Measurements from ENCODE around the gene WBP2NL. TPM values are rescaled to one million over a fixed set of nuclear protein-coding genes. Genes with fewer than 3 reads are reported as not detected.

WBP2NL gene
- polyA plus RNA-seq, 1 donor from 2014 or later: not detected

DNA sequence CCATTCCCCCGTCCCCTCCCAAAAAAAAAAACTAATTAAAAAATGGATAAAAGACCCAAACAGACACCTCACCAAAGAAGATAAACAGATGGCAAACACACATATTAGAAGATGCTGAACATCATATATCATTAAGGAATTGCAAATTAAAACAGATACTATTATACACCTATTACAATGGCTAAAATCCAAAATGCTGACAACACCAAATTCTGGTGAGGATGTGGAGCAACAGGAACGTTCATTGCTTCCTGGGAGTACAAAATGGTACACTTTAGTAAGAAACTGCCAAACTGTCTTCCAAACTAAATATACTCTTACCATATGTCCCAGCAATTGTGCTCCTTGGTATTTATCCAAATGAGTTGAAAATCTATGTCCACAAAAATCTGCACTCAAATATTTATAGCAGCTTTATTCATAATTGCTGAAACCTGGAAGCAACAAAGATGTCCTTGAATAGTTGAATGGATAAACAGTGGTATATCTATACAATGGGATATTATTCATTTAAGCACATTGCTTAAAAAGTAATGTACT is 52.1 kb downstream of the WBP2NL start:
- H3F3A ChIP-seq (ENCODE audit: insufficient read depth, low read length, poor library complexity, severe bottlenecking): no peaks in the 10 kb centered on the region
- TF ChIP-seq EZH2 (IDR thresholded peaks at IDR 0.05; ENCODE audit: borderline replicate concordance, insufficient read depth, low read length, poor library complexity, severe bottlenecking) (no peak), RAD21 (conservative IDR thresholded peaks at IDR 0.05) (no peak), MXI1 (conservative IDR thresholded peaks at IDR 0.05; ENCODE audit: poor library complexity, severe bottlenecking) (no peak), POLR2AphosphoS5 (IDR thresholded peaks at IDR 0.05) (no peak), EP300 (conservative IDR thresholded peaks at IDR 0.05; ENCODE audit: poor library complexity, severe bottlenecking) (no peak), SMC3 (conservative IDR thresholded peaks at IDR 0.05; ENCODE audit: poor library complexity) (no peak)
- TF ChIP-seq, protein P1, sequence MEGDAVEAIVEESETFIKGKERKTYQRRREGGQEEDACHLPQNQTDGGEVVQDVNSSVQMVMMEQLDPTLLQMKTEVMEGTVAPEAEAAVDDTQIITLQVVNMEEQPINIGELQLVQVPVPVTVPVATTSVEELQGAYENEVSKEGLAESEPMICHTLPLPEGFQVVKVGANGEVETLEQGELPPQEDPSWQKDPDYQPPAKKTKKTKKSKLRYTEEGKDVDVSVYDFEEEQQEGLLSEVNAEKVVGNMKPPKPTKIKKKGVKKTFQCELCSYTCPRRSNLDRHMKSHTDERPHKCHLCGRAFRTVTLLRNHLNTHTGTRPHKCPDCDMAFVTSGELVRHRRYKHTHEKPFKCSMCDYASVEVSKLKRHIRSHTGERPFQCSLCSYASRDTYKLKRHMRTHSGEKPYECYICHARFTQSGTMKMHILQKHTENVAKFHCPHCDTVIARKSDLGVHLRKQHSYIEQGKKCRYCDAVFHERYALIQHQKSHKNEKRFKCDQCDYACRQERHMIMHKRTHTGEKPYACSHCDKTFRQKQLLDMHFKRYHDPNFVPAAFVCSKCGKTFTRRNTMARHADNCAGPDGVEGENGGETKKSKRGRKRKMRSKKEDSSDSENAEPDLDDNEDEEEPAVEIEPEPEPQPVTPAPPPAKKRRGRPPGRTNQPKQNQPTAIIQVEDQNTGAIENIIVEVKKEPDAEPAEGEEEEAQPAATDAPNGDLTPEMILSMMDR (IDR thresholded peaks at IDR 0.05; ENCODE audit: poor library complexity, severe bottlenecking): no peak
- no peaks in the 10 kb centered on the region for H3K9me2 ChIP-seq (ENCODE audit: insufficient read depth, low read length)
- H2AFZ ChIP-seq (ENCODE audit: low read depth, low read length): no peak overlapping the region
- H3K4me2 ChIP-seq (ENCODE audit: low read length): no peak overlapping the region
- H3K9ac ChIP-seq (ENCODE audit: low read length): no peak overlapping the region
- no peaks in the 10 kb centered on the region for H3K9me3 ChIP-seq (ENCODE audit: low read length)
- no peaks in the 10 kb centered on the region for H3K27me3 ChIP-seq (ENCODE audit: insufficient read depth, low read depth, low read length)
- H3K79me2 ChIP-seq (replicated peaks; ENCODE audit: insufficient read depth, low read length): no peaks in the 10 kb centered on the region
- no peaks in the 10 kb centered on the region for H3K36me3 ChIP-seq (ENCODE audit: insufficient read depth, low read length)
- H3K4me3 ChIP-seq (ENCODE audit: low read length): no peak overlapping the region
- no peaks in the 10 kb centered on the region for H4K20me1 ChIP-seq (ENCODE audit: insufficient read depth)
- H3K27ac ChIP-seq (ENCODE audit: low read length): no peak overlapping the region

DNA sequence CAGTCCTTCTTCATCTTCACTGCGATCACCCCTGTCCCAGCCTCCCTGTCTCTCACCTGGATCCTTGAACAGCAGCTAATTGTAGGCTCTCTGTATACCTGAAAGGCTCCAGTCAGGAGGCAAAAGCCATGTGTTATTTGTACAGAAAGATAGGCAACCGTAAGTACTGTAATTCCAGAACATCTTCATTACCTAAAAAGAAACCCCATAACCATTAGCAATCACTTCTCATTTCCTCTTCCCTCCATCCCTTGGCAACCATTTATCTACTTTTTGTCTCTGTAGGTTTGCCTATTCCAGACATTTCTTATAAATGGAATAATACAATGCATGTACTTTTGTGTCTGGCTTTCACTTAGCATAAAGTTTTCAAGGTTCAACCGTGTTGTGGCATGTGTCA is 54.2 kb downstream of the WBP2NL start:
- Histone ChIP-seq H4K20me1 (ENCODE audit: insufficient read depth) (no peaks in the 10 kb centered on the region), H3K4me3 (ENCODE audit: low read length) (no peak overlapping the region), H3K36me3 (ENCODE audit: insufficient read depth, low read length) (no peaks in the 10 kb centered on the region), H3F3A (ENCODE audit: insufficient read depth, low read length, poor library complexity, severe bottlenecking) (no peaks in the 10 kb centered on the region), H3K9me2 (ENCODE audit: insufficient read depth, low read length) (no peaks in the 10 kb centered on the region), H3K79me2 (replicated peaks; ENCODE audit: insufficient read depth, low read length) (no peaks in the 10 kb centered on the region), H2AFZ (ENCODE audit: low read depth, low read length) (no peak overlapping the region), H3K9me3 (ENCODE audit: low read length) (no peaks in the 10 kb centered on the region), H3K27me3 (ENCODE audit: insufficient read depth, low read depth, low read length) (no peaks in the 10 kb centered on the region), H3K27ac (ENCODE audit: low read length) (no peak overlapping the region), H3K4me2 (ENCODE audit: low read length) (no peak overlapping the region), H3K9ac (ENCODE audit: low read length) (no peak overlapping the region)
- TF ChIP-seq POLR2AphosphoS5 (IDR thresholded peaks at IDR 0.05) (no peak), TAF1 (IDR thresholded peaks at IDR 0.05; ENCODE audit: low read depth) (no peak), SMC3 (conservative IDR thresholded peaks at IDR 0.05; ENCODE audit: poor library complexity) (no peak), EP300 (conservative IDR thresholded peaks at IDR 0.05; ENCODE audit: poor library complexity, severe bottlenecking) (no peak), EZH2 (IDR thresholded peaks at IDR 0.05; ENCODE audit: borderline replicate concordance, insufficient read depth, low read length, poor library complexity, severe bottlenecking) (no peak), RAD21 (conservative IDR thresholded peaks at IDR 0.05) (no peak), MXI1 (conservative IDR thresholded peaks at IDR 0.05; ENCODE audit: poor library complexity, severe bottlenecking) (no peak)
- TF ChIP-seq, protein P2, sequence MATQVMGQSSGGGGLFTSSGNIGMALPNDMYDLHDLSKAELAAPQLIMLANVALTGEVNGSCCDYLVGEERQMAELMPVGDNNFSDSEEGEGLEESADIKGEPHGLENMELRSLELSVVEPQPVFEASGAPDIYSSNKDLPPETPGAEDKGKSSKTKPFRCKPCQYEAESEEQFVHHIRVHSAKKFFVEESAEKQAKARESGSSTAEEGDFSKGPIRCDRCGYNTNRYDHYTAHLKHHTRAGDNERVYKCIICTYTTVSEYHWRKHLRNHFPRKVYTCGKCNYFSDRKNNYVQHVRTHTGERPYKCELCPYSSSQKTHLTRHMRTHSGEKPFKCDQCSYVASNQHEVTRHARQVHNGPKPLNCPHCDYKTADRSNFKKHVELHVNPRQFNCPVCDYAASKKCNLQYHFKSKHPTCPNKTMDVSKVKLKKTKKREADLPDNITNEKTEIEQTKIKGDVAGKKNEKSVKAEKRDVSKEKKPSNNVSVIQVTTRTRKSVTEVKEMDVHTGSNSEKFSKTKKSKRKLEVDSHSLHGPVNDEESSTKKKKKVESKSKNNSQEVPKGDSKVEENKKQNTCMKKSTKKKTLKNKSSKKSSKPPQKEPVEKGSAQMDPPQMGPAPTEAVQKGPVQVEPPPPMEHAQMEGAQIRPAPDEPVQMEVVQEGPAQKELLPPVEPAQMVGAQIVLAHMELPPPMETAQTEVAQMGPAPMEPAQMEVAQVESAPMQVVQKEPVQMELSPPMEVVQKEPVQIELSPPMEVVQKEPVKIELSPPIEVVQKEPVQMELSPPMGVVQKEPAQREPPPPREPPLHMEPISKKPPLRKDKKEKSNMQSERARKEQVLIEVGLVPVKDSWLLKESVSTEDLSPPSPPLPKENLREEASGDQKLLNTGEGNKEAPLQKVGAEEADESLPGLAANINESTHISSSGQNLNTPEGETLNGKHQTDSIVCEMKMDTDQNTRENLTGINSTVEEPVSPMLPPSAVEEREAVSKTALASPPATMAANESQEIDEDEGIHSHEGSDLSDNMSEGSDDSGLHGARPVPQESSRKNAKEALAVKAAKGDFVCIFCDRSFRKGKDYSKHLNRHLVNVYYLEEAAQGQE (IDR thresholded peaks at IDR 0.05; ENCODE audit: borderline replicate concordance): no peak
- TF ChIP-seq, protein P1 (IDR thresholded peaks at IDR 0.05; ENCODE audit: poor library complexity, severe bottlenecking): no peak
